Coronary artery (tissue), 2 donors: Measurements from ENCODE around the gene CDC6.

ENCODE experiments used
- DNase-seq: peaks from one replicate; pipeline ENCODE4 v3.0.0-alpha.2; 2017; ENCODE audit warnings: low spot score
- H3K27ac ChIP-seq, 2 donors: fragments of 200-600 bp; sonication (generic); one replicate each; pipeline ENCODE4 v1.5.1; 2016 to 2019
- H3K4me3 ChIP-seq: fragments of 200-600 bp; sonication (generic); 2 replicates; pipeline ENCODE4 v1.5.1; 2016; ENCODE audit warnings: mild to moderate bottlenecking, moderate library complexity
- TF ChIP-seq, protein P1 (sequence below): fragments of 200-600 bp; sonication (generic); IDR thresholded peaks from one replicate; pipeline ENCODE4 v1.5.1; 2019; ENCODE audit warnings: antibody characterized with exemption

CDC6 gene

DNA sequence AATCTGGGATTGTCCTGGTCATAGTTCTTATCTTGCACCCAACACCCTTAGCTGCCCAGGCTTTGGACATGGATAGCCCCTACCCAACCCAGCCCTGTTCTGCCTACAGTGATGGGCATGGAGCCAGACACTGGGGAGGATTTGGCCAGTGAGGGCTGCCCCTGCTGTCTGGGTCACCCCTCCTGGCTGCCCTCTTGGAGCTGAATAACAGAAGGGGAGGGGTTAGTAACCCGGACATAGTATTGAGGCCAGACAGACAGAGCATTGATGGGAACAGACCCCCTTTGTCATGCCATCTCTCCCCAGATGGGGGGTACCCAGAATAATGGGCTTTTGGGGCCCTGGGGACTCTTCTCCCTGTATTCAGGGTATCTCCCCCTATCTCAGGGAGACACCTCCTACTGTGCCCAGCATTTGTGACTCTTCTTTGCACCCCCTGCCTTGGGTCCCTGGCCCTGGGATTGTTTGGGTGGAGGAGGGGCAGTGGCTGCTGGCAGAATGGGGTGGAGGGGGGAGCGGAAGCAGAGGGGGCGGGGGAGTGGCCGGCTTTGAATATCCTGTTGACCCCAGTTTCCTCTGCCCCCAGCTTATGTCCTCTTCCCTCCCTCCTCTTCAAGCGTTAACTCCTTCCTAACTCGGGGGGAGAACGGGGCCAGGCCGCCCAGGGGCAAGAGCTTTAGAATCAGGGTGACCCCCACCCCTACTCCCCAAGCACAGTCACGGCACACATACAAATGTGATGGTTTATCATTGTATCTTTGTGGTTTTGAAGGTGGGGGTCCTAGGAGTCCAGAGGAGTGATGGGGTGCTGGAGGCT, 59.8 kb downstream of the CDC6 start:
- DNase-seq, result no peak
- TF ChIP-seq, protein P1, sequence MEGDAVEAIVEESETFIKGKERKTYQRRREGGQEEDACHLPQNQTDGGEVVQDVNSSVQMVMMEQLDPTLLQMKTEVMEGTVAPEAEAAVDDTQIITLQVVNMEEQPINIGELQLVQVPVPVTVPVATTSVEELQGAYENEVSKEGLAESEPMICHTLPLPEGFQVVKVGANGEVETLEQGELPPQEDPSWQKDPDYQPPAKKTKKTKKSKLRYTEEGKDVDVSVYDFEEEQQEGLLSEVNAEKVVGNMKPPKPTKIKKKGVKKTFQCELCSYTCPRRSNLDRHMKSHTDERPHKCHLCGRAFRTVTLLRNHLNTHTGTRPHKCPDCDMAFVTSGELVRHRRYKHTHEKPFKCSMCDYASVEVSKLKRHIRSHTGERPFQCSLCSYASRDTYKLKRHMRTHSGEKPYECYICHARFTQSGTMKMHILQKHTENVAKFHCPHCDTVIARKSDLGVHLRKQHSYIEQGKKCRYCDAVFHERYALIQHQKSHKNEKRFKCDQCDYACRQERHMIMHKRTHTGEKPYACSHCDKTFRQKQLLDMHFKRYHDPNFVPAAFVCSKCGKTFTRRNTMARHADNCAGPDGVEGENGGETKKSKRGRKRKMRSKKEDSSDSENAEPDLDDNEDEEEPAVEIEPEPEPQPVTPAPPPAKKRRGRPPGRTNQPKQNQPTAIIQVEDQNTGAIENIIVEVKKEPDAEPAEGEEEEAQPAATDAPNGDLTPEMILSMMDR, result no peak
- H3K4me3 ChIP-seq, result peak overlapping the region; percentile 98
- peak overlapping the region; percentile 38 to 97 for H3K27ac ChIP-seq

DNA sequence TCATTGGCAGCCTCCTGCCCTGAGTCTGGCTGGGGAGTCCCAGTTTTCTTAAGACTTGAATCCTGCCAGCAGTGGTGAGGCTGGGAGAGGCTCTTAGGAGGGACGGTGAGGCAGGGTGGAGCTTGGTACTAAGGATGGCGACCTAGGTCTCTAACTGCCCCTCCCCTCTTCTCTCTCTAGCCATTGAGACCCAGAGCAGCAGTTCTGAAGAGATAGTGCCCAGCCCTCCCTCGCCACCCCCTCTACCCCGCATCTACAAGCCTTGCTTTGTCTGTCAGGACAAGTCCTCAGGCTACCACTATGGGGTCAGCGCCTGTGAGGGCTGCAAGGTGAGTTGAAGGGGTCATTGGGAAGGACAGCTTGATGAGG, 60.4 kb downstream of the CDC6 start:
- peak overlapping the region; percentile 38 to 97 for H3K27ac ChIP-seq
- TF ChIP-seq, protein P1, result no peak
- DNase-seq, result no peak
- H3K4me3 ChIP-seq, result peak overlapping the region; percentile 98

DNA sequence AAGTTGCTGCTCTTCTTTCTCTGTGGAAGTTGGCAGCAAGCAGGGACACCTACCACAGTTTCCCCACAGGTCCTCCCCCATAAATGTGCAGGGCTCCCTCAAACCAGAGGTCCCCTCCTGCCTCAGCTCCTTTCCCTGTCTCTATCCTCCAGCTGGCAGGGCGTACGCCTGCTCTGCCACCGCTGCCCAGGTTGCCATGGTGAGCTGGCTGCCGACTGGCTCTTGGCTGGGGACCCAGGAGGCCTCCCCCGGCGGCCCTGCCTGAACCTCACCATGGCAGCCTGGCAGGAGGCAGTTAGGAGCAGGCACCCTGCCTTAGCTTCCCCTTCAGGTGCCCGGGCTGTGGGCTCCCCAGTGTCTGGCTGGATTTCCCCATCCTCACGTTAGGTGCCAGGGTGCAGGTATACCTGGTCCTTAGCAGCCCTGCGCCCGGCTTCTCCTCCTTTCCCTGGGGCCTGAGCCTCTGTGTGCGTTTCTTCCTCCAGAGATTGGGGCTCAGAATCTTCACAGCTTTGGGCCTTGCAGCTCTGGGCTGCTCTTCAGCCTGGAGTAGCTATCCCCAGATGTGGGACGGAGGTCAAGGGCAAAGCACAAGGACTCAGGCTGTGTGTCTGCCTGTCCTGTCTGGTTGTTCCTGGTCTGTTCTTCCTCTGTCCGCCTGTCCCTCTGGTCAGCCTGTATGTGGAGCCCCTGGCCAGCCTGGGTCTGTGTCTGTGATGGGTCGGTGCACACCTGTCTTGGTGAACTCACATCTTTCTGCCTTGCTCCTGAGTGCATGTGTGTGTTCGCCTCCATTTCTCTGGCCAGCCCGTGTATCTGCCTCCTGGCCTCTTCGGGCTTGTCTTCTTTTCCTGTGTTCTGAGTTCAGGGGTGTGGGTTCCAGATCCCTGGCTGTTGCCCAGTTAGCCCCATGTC, 61.1 kb downstream of the CDC6 start:
- peak overlapping the region; percentile 38 to 97 for H3K27ac ChIP-seq
- TF ChIP-seq, protein P1, result no peak
- no peak for DNase-seq
- H3K4me3 ChIP-seq, result peak overlapping the region; percentile 98

DNA sequence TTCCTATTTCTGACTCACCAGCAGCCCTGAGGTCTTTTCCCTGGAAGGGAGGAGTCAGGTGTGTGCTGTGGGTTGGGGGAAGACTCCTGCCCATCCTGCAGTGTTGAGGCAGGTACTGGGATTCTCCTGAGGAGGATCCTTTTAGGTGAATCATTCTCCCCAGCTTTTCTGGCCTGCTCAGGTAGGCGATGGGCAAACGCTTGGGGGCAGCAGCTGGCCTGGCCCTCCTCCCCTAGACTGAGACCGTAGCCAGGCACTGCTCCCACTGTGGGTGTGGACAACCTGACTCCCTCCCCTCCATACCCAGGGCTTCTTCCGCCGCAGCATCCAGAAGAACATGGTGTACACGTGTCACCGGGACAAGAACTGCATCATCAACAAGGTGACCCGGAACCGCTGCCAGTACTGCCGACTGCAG, 61.8 kb downstream of the CDC6 start:
- H3K27ac ChIP-seq, result peak overlapping the region in 1 of 2 donors; percentile 97
- peak overlapping the region; percentile 32 for H3K4me3 ChIP-seq
- no peak for DNase-seq
- TF ChIP-seq, protein P1, result no peak

DNA sequence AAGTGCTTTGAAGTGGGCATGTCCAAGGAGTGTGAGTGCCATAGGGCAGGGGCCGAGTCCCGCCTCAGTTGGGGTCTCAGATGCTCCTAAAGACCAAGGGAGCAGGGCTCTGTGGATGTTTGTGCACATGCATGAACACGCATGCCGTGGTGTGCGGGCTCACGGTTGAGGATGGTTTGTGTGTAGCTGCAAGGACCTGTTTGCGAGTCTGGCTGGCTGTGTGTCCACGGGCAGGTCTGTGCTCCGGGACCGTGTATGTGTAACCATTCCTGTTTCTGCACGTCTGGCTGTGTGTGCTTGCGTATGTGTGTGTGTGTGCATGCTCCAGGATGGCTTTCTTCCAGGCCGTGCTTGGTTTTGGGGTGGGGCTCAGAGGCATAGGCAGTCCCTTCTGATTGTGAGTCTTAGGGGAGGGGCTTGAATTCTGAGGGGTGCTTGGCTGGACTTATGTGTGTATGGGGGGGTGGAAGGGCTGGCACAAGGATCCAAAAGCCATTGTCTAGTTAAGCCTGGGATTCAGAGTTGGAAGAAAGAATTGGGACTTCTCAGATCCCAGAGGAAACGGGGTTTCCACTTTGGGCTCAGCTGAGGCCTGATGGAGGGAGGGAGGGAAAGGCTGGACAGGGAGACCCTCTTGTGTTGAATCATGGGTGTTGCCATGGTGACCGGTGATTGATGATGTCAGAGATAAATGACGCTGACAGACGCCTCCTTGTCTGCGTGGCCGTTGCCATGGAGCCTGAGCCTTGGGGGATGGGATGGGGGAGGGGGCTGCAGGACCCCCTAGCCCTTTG, 62.4 kb downstream of the CDC6 start:
- DNase-seq, result peak; percentile 78
- H3K4me3 ChIP-seq, result peak overlapping the region; percentile 32
- H3K27ac ChIP-seq, result peak overlapping the region in 1 of 2 donors; percentile 97
- TF ChIP-seq, protein P1, result no peak

DNA sequence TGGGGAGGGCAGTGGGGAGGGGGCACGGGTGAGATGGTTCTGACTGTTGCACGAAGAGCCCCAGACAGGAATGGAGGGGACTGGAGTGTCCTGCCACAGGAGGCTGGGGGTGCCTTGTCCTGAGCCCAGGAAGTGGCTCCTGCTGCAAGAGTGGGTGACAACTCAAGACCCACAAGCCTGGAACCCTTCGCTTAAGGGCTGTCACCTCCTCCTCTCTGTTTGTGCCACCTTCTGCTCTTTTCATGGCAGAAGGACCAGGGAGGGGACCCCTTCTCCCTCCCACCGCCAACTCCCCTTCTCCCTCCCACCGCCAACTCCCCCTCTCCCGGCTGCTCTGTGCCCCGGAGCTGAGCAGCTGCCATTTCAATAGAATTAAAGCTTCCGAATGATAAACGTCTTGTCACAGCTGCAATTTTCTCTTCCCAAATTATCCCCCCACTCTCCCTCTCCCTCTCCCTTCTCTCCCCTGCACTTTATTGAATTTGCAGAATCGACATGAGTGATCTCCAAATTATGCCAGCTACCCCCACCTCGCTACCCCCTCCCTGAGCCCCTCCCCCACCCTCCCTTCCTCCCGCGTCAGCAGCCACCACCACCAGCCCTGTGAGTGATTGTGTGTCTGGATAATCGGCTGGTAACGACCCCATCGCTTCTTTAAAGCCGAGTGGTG, 63.1 kb downstream of the CDC6 start:
- TF ChIP-seq, protein P1, result no peak
- H3K27ac ChIP-seq, result peak overlapping the region in 1 of 2 donors; percentile 97
- no peak overlapping the region for H3K4me3 ChIP-seq
- no peak for DNase-seq
